Measurements from ENCODE around the gene PIK3C2G. TPM values are rescaled to one million over a fixed set of nuclear protein-coding genes. Genes with fewer than 3 reads are reported as not detected.

The PIK3C2G gene
- total and polyA plus RNA-seq, 4 donors: 0.11 to 4.8 (median 0.74) TPM; not detected in 1

- Histone ChIP-seq H3K4me3 (no peak overlapping the region), H3K4me1 (ENCODE audit: control insufficient read depth in 5 of 5, insufficient read depth in 5 of 5, low read length in 5 of 5) (no peaks in the 10 kb centered on the region), H3K36me3 (ENCODE audit: control insufficient read depth in 4 of 4, insufficient read depth in 4 of 4, low read length in 4 of 4) (no peaks in the 10 kb centered on the region), H3K27me3 (ENCODE audit: control insufficient read depth in 3 of 3, insufficient read depth in 3 of 3, low read length in 2 of 3) (no peaks in the 10 kb centered on the region), H3K27ac (ENCODE audit: low read depth in 1 of 2, low read length in 1 of 2) (no peak overlapping the region), H3K9me3 (ENCODE audit: control insufficient read depth in 4 of 4, insufficient read depth in 3 of 4, low read length in 3 of 4) (no peaks in the 10 kb centered on the region), H3K9ac (ENCODE audit: insufficient read depth in 1 of 2, low read length in 2 of 2) (no peak overlapping the region)
- no peak for ATAC-seq (ENCODE audit: insufficient read depth, low FRiP score)
- WGBS, 2 donors: 69 to 74% methylated on average over 7 of the region's 7 CpGs
- no peak for DNase-seq
- TF ChIP-seq CTCF (IDR thresholded peaks at IDR 0.05; ENCODE audit: control extremely low read depth, extremely low read depth): no peak
These were observed 79.5 kb downstream of the PIK3C2G start for GRCh38 chr12:18340786-18341185.

- H3K27ac ChIP-seq (ENCODE audit: low read depth in 1 of 2, low read length in 1 of 2): no peak overlapping the region
- WGBS, 2 donors: 75 to 83% methylated on average over 4 of the region's 4 CpGs
These were observed 82.4 kb downstream of the PIK3C2G start for GRCh38 chr12:18343708-18344107.

GRCh38 chr12:18345021-18345735, 83.9 kb downstream of the PIK3C2G start:
- H3K4me3 ChIP-seq: no peak overlapping the region
- no peak overlapping the region for H3K9ac ChIP-seq (ENCODE audit: insufficient read depth in 1 of 2, low read length in 2 of 2)
- TF ChIP-seq CTCF (IDR thresholded peaks at IDR 0.05; ENCODE audit: control extremely low read depth, extremely low read depth): no peak
- H3K9me3 ChIP-seq (ENCODE audit: control insufficient read depth in 4 of 4, insufficient read depth in 3 of 4, low read length in 3 of 4): no peaks in the 10 kb centered on the region
- no peaks in the 10 kb centered on the region for H3K27me3 ChIP-seq (ENCODE audit: control insufficient read depth in 3 of 3, insufficient read depth in 3 of 3, low read length in 2 of 3)
- DNase-seq (no peak), ATAC-seq (ENCODE audit: insufficient read depth, low FRiP score) (no peak)
- no peaks in the 10 kb centered on the region for H3K36me3 ChIP-seq (ENCODE audit: control insufficient read depth in 4 of 4, insufficient read depth in 4 of 4, low read length in 4 of 4)
- no peaks in the 10 kb centered on the region for H3K4me1 ChIP-seq (ENCODE audit: control insufficient read depth in 5 of 5, insufficient read depth in 5 of 5, low read length in 5 of 5)
- 57 to 59% methylated on average over 3 of the region's 3 CpGs for WGBS, 2 donors
- no peak overlapping the region for H3K27ac ChIP-seq (ENCODE audit: low read depth in 1 of 2, low read length in 1 of 2)

More at GRCh38 chr12:18343708-18344107, 82.4 kb downstream of the PIK3C2G start:
- Histone ChIP-seq H3K36me3 (ENCODE audit: control insufficient read depth in 4 of 4, insufficient read depth in 4 of 4, low read length in 4 of 4) (no peaks in the 10 kb centered on the region), H3K9me3 (ENCODE audit: control insufficient read depth in 4 of 4, insufficient read depth in 3 of 4, low read length in 3 of 4) (no peaks in the 10 kb centered on the region), H3K4me3 (no peak overlapping the region), H3K4me1 (ENCODE audit: control insufficient read depth in 5 of 5, insufficient read depth in 5 of 5, low read length in 5 of 5) (no peaks in the 10 kb centered on the region), H3K9ac (ENCODE audit: insufficient read depth in 1 of 2, low read length in 2 of 2) (no peak overlapping the region), H3K27me3 (ENCODE audit: control insufficient read depth in 3 of 3, insufficient read depth in 3 of 3, low read length in 2 of 3) (no peaks in the 10 kb centered on the region)
- TF ChIP-seq CTCF (IDR thresholded peaks at IDR 0.05; ENCODE audit: control extremely low read depth, extremely low read depth): no peak
- DNase-seq (no peak), ATAC-seq (ENCODE audit: insufficient read depth, low FRiP score) (no peak)

GRCh38 chr12:18352312-18352711, 91.0 kb downstream of the PIK3C2G start:
- H3K27ac ChIP-seq (ENCODE audit: low read depth in 1 of 2, low read length in 1 of 2): no peak overlapping the region
- DNase-seq (no peak), ATAC-seq (ENCODE audit: insufficient read depth, low FRiP score) (no peak)
- no peaks in the 10 kb centered on the region for H3K36me3 ChIP-seq (ENCODE audit: control insufficient read depth in 4 of 4, insufficient read depth in 4 of 4, low read length in 4 of 4)
- peaks cover 0 to 2% (median 0%) of the 10 kb centered on the region in 4 donors for H3K9me3 ChIP-seq (ENCODE audit: control insufficient read depth in 4 of 4, insufficient read depth in 3 of 4, low read length in 3 of 4)
- no peak for TF ChIP-seq CTCF (IDR thresholded peaks at IDR 0.05; ENCODE audit: control extremely low read depth, extremely low read depth)
- no peak overlapping the region for H3K4me3 ChIP-seq
- no peaks in the 10 kb centered on the region for H3K27me3 ChIP-seq (ENCODE audit: control insufficient read depth in 3 of 3, insufficient read depth in 3 of 3, low read length in 2 of 3)
- 93 to 96% methylated on average over 5 of the region's 5 CpGs for WGBS, 2 donors
- no peaks in the 10 kb centered on the region for H3K4me1 ChIP-seq (ENCODE audit: control insufficient read depth in 5 of 5, insufficient read depth in 5 of 5, low read length in 5 of 5)
- H3K9ac ChIP-seq (ENCODE audit: insufficient read depth in 1 of 2, low read length in 2 of 2): no peak overlapping the region

Data from lung (tissue), 12 donors.